ENCODE data around the gene REXO5. TPM values are rescaled to one million over a fixed set of nuclear protein-coding genes. Genes with fewer than 3 reads are reported as not detected.
"Not testable (repeated sequence)": the region's sequence is repeated elsewhere in the genome, so short reads cannot be mapped to it uniquely, and the experiment has no call there.

REXO5 gene
- total RNA-seq, 2 donors from 2014 or later, result 2.9 to 10.9 TPM

- DNase-seq, result peak; percentile 92
- Histone ChIP-seq H3K4me3 (peak within 1 kb of the TSS; percentile 14), H3K36me3 (no peaks in the 10 kb centered on the region), H3K9me3 (no peaks in the 10 kb centered on the region), H3K4me1 (no peaks in the 10 kb centered on the region), H3K9ac (ENCODE audit: low read depth in 2 of 2, low read length in 2 of 2) (peak within 1 kb of the TSS; percentile 28 to 48), H3K27me3 (no peaks in the 10 kb centered on the region), H3K27ac (peak within 1 kb of the TSS; percentile 81)
- intact Hi-C loops (cut with DNase I), result no loop called here
- TF ChIP-seq CTCF (IDR thresholded peaks at IDR 0.05), result no peak
Measured at GRCh38 chr16:20763461-20764232, 42.7 kb upstream of the REXO5 start, which contains the start of gene ACSM3. TSS of gene ACSM3 (plus strand) at chr16:20764014. CDS start at chr16:20770035, 6,021 bp downstream.

- H3K27me3 ChIP-seq; H3K36me3 ChIP-seq; H3K4me3 ChIP-seq; H3K4me1 ChIP-seq; intact Hi-C loops (cut with DNase I); H3K9me3 ChIP-seq; H3K9ac ChIP-seq (ENCODE audit: low read depth in 2 of 2, low read length in 2 of 2): not testable (repeated sequence)
- peak; percentile 20 for DNase-seq
- peak overlapping the region; percentile 81 for H3K27ac ChIP-seq
Measured at GRCh38 chr16:20764448-20764847, 41.9 kb upstream of the REXO5 start.

GRCh38 chr16:20765732-20766131, 40.6 kb upstream of the REXO5 start:
- Histone ChIP-seq H3K4me3 (no peak overlapping the region), H3K9ac (ENCODE audit: low read depth in 2 of 2, low read length in 2 of 2) (no peak overlapping the region), H3K27ac (no peak overlapping the region), H3K4me1 (no peaks in the 10 kb centered on the region), H3K36me3 (no peaks in the 10 kb centered on the region), H3K27me3 (no peaks in the 10 kb centered on the region), H3K9me3 (no peaks in the 10 kb centered on the region)
- no peak for TF ChIP-seq CTCF (IDR thresholded peaks at IDR 0.05)
- intact Hi-C loops (cut with DNase I), result no loop called here
- DNase-seq, result no peak

GRCh38 chr16:20766294-20766693, 40.0 kb upstream of the REXO5 start:
- no peak overlapping the region for H3K9ac ChIP-seq (ENCODE audit: low read depth in 2 of 2, low read length in 2 of 2)
- intact Hi-C loops (cut with DNase I), result no loop called here
- no peak for TF ChIP-seq CTCF (IDR thresholded peaks at IDR 0.05)
- H3K27me3 ChIP-seq, result no peaks in the 10 kb centered on the region
- H3K4me1 ChIP-seq, result no peaks in the 10 kb centered on the region
- H3K27ac ChIP-seq, result no peak overlapping the region
- DNase-seq, result no peak
- no peaks in the 10 kb centered on the region for H3K9me3 ChIP-seq
- no peak overlapping the region for H3K4me3 ChIP-seq
- H3K36me3 ChIP-seq, result no peaks in the 10 kb centered on the region

- H3K27ac ChIP-seq, result no peak overlapping the region
- no peak for TF ChIP-seq CTCF (IDR thresholded peaks at IDR 0.05)
- intact Hi-C loops (cut with DNase I), result no loop called here
Measured at GRCh38 chr16:20767577-20767976, 38.8 kb upstream of the REXO5 start.

GRCh38 chr16:20768121-20768520, 38.2 kb upstream of the REXO5 start:
- no peaks in the 10 kb centered on the region for H3K4me1 ChIP-seq
- intact Hi-C loops (cut with DNase I), result no loop called here
- H3K36me3 ChIP-seq, result no peaks in the 10 kb centered on the region
- H3K27me3 ChIP-seq, result no peaks in the 10 kb centered on the region
- H3K4me3 ChIP-seq, result no peak overlapping the region
- DNase-seq, result no peak
- H3K27ac ChIP-seq, result no peak overlapping the region
- no peaks in the 10 kb centered on the region for H3K9me3 ChIP-seq
- TF ChIP-seq CTCF (IDR thresholded peaks at IDR 0.05), result no peak
- H3K9ac ChIP-seq (ENCODE audit: low read depth in 2 of 2, low read length in 2 of 2), result no peak overlapping the region

More at GRCh38 chr16:20767577-20767976, 38.8 kb upstream of the REXO5 start:
- Histone ChIP-seq H3K9ac (ENCODE audit: low read depth in 2 of 2, low read length in 2 of 2) (no peak overlapping the region), H3K9me3 (no peaks in the 10 kb centered on the region), H3K27me3 (no peaks in the 10 kb centered on the region), H3K4me3 (no peak overlapping the region), H3K4me1 (no peaks in the 10 kb centered on the region), H3K36me3 (no peaks in the 10 kb centered on the region)
- no peak for DNase-seq
